IPS-15b (cell line): ENCODE results near the gene ATP4A.

Experiments
- H3K27me3 ChIP-seq: one replicate; pipeline ENCODE4 v1.6.1; 2013; ENCODE audit warnings: low read length; ENCODE audit not compliant: control insufficient read depth, insufficient read depth
- H3K36me3 ChIP-seq: one replicate; pipeline ENCODE4 v1.6.1; 2013; ENCODE audit warnings: low read length; ENCODE audit not compliant: control insufficient read depth, insufficient read depth
- H3K4me1 ChIP-seq: one replicate; pipeline ENCODE4 v1.6.1; 2013; ENCODE audit warnings: mild to moderate bottlenecking, low read length; ENCODE audit not compliant: control insufficient read depth, insufficient read depth
- H3K4me3 ChIP-seq: one replicate; pipeline ENCODE4 v1.5.1; 2013; ENCODE audit warnings: low read depth, low read length
- H3K9ac ChIP-seq: one replicate; pipeline ENCODE4 v1.6.1; 2013; ENCODE audit warnings: low read depth, mild to moderate bottlenecking, low read length
- H3K9me3 ChIP-seq: one replicate; pipeline ENCODE4 v1.6.1; 2013; ENCODE audit warnings: mild to moderate bottlenecking, low read length; ENCODE audit not compliant: control insufficient read depth, insufficient read depth

ATP4A gene

DNA sequence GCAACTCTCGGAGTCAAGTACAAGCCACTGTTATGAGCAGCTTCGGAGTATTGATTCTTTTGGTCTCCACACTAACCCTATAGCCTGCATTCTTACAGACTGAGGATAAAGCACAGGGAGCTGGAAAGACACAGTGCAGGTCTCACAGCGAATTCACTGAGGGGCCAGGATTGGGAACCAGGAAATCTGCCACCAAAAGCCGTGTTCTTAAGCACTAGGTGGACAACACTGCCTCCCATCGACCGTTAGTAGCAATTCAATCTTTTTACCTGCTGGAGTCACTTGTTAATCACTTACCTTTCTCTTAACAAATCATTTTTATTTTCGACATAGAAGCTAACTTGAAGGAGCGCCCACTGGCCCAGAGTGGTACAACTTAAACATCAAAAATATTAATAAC, 28.8 kb upstream of the ATP4A start:
- no peak overlapping the region for H3K9ac ChIP-seq
- H3K4me3 ChIP-seq = no peak overlapping the region
- no peaks in the 10 kb centered on the region for H3K4me1 ChIP-seq
- no peaks in the 10 kb centered on the region for H3K36me3 ChIP-seq
- H3K27me3 ChIP-seq = peaks cover 14% of the 10 kb centered on the region
- no peaks in the 10 kb centered on the region for H3K9me3 ChIP-seq

DNA sequence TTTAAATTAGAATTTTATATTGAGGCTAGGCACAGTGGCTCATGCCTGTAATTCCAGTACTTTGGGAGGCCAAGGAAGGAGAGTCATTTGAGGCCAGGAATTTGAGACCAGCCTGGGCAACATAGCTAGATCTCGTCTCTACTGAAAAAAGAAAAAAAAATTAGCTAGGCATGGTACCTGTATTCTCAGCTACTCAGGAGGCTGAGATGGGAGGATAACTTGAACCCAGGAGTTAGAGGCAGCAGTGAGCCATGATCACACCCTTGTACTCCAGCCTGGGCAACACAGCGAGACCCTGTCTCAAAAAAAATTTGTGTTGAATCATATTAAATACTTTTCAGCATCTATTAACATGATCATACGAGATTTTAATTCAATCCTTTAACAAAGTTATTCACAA, 27.4 kb upstream of the ATP4A start:
- H3K27me3 ChIP-seq = peaks cover 19% of the 10 kb centered on the region
- no peaks in the 10 kb centered on the region for H3K4me1 ChIP-seq
- H3K4me3 ChIP-seq = no peak overlapping the region
- no peaks in the 10 kb centered on the region for H3K36me3 ChIP-seq
- H3K9me3 ChIP-seq = no peaks in the 10 kb centered on the region
- no peak overlapping the region for H3K9ac ChIP-seq

DNA sequence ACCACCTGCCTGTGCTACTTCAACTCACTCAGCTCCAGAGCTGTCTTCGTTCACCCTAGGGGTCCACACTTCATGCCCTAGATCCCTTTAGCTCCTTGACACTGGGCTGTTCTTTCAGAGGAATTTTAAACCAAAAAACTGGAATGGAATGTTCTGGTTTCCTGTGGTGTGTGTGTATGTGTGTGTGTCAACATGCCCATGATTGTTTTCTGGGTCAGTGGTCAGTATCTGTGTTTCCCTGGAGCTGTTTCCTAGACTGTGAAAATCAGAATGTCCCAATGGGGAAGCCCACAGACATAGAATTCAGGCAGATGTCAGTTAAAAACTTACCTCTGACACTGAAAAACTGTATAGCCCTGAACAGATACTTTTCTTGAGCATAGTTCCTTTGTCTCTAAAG, 23.9 kb upstream of the ATP4A start:
- no peak overlapping the region for H3K9ac ChIP-seq
- no peaks in the 10 kb centered on the region for H3K4me1 ChIP-seq
- H3K9me3 ChIP-seq = no peaks in the 10 kb centered on the region
- no peaks in the 10 kb centered on the region for H3K36me3 ChIP-seq
- no peak overlapping the region for H3K4me3 ChIP-seq
- H3K27me3 ChIP-seq = peaks cover 19% of the 10 kb centered on the region

DNA sequence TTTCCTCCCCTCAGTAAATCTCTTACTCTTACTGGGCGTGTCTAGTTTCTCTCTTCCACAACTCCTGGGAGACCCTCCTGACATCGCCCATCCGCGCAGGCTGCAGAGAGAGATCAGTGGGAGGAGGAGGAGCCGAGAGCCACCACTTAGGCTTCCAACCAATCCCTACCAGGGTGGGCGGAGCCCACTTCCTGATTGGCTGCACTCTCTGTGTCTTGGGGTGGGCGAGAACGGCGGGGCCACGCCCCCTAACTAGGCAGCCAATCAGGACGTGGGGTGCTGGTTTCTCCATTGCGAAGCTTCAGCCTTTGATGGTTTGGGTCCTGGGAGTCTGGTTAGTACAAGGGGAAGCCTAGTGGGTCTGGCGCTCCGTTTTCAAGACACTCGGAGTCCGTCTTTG, 22.4 kb upstream of the ATP4A start, which contains the start of gene PMIS2:
PMIS2 (plus strand) TSS at position 326 of the 400 bp plus-strand sequence. CDS start 87 bp downstream, outside the sequence.
- H3K4me1 ChIP-seq = no peaks in the 10 kb centered on the region
- no peak within 1 kb of the TSS for H3K9ac ChIP-seq
- no peaks in the 10 kb centered on the region for H3K9me3 ChIP-seq
- peaks cover 19% of the 10 kb centered on the region for H3K27me3 ChIP-seq
- H3K36me3 ChIP-seq = no peaks in the 10 kb centered on the region
- H3K4me3 ChIP-seq = no peak within 1 kb of the TSS

DNA sequence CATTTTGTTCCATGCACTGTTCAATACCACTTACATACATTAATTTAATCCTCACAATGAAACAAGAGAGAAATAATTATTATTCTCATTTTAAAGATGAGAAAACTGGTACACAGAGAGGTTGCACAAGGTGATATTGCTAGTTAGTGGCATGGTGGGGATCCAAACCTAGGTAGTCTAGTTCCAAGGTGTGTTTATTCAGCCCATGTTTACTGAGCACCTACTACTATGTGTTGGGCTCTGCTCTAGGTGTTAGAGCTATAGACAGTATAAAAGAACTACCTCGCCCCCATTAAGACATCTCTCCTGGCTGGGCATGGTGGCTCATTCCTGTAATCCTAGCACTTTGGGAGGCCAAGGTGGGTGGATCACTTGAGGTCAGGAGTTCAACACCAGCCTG, 19.3 kb upstream of the ATP4A start:
- peaks cover 9% of the 10 kb centered on the region for H3K27me3 ChIP-seq
- no peaks in the 10 kb centered on the region for H3K9me3 ChIP-seq

DNA sequence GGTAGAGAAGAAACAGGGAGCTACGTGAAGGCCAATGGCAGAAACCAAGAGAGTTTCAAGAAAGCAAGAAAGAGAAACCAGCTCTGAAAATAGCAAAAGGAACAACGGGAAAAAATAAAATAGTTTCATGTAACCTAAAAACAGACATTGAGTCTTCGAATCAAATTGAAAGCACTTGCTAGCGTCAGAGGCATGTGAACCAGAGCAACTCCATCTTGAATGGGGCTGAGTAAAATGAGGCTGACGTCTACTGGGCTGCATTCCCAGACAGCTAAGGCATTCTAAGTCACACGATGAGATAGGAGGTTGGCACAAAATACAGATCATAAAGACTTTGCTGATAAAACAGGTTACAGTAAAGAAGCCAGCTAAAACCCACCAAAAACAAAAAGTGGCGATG, 15.2 kb upstream of the ATP4A start:
- H3K27me3 ChIP-seq = no peaks in the 10 kb centered on the region
- no peak overlapping the region for H3K9ac ChIP-seq
- no peak overlapping the region for H3K4me3 ChIP-seq
- H3K4me1 ChIP-seq = no peaks in the 10 kb centered on the region
- H3K36me3 ChIP-seq = no peaks in the 10 kb centered on the region
- H3K9me3 ChIP-seq = peaks cover 10% of the 10 kb centered on the region

More for the DNA sequence above, 19.3 kb upstream of the ATP4A start:
- Histone ChIP-seq H3K4me1 (no peaks in the 10 kb centered on the region), H3K9ac (no peak overlapping the region), H3K4me3 (no peak overlapping the region), H3K36me3 (no peaks in the 10 kb centered on the region)

DNA sequence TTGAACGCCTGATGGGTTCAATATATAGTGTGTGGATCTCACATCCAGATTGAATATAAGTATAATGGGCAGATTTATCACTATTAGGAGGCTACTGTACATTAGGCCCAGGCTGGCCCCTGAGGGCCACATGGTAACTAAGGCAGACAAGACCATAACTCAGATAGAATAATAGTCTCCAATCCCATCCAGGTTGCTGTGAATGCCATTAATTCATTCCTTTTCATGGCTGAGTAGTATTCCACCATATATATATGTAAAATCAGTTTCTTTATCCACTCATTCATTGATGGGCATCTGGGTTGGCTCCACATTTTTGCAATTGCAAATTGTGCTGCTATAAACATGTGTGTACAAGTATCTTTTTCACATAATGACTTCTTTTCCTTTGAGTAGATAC, 14.5 kb upstream of the ATP4A start:
- no peak overlapping the region for H3K9ac ChIP-seq
- no peak overlapping the region for H3K4me3 ChIP-seq
- no peaks in the 10 kb centered on the region for H3K27me3 ChIP-seq
- no peaks in the 10 kb centered on the region for H3K4me1 ChIP-seq
- no peaks in the 10 kb centered on the region for H3K36me3 ChIP-seq
- peaks cover 10% of the 10 kb centered on the region for H3K9me3 ChIP-seq

DNA sequence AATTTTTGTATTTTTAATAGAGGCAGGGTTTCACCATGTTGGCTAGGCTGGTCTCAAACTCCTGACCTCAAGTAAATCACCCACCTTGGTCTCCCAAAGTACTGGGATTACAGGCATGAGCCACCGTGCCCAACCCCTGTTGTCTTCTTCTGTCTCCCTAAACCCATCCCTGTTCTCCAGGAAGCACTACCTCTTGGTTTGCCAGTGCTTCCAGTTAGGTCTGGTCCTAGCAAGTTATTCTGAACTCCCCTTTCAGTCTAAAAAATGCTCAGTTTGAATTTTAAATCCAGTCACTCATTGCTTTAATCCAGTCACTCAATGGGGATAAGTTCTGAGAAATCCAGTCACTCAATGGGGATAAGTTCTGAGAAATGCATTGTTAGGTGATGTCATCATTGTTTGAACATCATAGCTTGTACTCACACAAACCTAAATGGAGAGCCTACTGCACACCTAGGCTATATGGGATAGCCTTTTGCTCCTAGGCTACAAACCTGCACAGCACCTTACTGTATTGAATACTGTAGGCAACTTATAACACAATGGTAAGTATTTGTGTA, 8.0 kb upstream of the ATP4A start:
- peaks cover 8% of the 10 kb centered on the region for H3K9me3 ChIP-seq
- H3K27me3 ChIP-seq = no peaks in the 10 kb centered on the region
- H3K36me3 ChIP-seq = no peaks in the 10 kb centered on the region
- H3K4me1 ChIP-seq = no peaks in the 10 kb centered on the region
- H3K4me3 ChIP-seq = no peak overlapping the region
- H3K9ac ChIP-seq = no peak overlapping the region

DNA sequence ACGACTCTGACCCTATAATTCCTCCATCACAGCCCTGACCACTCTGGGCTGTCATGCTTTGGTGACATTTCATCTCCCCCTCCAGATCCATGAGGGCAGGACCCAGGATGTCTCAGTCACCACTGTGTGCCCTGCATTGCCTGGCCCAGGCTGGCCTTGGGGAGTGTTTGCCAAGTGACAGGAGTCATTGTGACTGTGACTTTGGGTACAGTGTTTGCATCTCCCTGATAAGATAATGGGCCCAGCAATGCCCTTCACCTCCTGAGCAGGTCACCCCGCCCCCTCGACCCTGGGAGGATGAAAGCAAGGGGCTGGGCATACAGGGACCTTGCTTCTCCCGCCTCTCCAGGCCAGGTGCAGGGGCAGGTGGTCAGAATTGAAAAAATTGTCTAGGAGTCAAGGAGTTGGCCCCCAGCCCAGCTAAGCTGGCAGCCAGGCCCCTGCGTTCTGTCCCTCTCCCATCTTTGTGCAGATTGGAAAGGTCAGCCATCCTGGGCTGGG, 5.9 kb upstream of the ATP4A start:
- H3K36me3 ChIP-seq = no peaks in the 10 kb centered on the region
- H3K9me3 ChIP-seq = no peaks in the 10 kb centered on the region

DNA sequence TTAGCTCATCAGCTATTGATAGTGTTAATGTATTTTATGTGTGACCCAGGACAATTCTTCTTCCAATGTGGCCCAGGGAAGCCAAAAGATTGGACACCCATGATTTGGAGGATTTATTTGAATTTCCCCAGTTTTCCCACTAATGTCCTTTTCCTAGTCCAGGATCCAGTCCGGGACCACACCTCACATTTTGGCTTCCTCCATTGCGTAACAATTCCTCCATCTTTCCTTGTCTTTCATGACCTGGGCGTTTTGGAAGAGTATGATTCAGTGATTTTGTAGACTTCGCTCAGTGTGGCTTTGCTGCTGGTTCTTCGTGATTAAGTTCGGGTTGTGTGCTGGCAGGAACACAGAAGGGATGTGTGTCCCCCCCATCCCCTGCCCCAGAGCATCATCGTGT, 3.3 kb upstream of the ATP4A start:
- no peaks in the 10 kb centered on the region for H3K9me3 ChIP-seq
- H3K4me3 ChIP-seq = no peak overlapping the region
- H3K4me1 ChIP-seq = no peaks in the 10 kb centered on the region
- no peaks in the 10 kb centered on the region for H3K27me3 ChIP-seq
- no peaks in the 10 kb centered on the region for H3K36me3 ChIP-seq
- no peak overlapping the region for H3K9ac ChIP-seq

More for the DNA sequence above, 5.9 kb upstream of the ATP4A start:
- Histone ChIP-seq H3K27me3 (no peaks in the 10 kb centered on the region), H3K9ac (no peak overlapping the region), H3K4me3 (no peak overlapping the region), H3K4me1 (no peaks in the 10 kb centered on the region)

DNA sequence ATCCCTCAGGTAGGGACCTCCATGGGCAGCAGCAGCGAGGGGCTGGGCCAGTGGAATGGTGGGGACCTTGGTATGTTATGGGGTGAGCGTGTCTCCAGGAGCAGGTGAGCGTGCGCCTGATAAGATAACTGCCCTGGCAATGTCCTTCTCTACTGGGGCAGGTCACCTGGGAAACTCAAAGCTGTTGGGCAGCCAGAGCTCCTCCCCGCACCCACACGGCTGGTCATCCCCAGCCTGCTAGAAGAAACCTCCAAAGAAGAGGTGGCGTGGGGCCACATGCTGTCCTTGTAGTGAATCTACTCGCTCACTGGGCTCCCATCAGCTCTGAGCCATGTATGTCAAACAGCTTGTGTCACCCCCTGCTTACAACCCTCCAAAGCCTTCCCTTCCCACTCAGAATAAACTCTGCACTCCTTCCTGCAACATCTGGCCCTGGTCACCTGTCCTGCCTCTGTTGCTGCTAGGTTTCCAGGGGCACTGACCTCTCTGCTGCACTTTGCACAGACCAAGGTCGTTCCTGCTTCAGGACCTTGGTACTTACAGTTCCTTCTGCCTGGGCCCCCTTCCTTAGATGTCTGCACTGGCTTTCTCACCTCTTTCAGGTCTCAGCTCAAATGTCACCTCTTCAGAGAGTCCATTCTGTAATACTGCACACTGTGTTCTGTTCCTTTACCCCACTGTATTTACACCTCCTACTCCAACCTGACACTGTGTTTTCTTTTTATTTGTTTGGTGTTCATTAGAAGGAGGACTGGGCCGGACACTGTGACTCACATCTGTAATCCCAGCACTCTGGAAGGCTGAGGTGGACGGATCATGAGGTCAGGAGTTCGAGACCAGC, 1.8 kb upstream of the ATP4A start:
- no peak overlapping the region for H3K4me3 ChIP-seq

DNA sequence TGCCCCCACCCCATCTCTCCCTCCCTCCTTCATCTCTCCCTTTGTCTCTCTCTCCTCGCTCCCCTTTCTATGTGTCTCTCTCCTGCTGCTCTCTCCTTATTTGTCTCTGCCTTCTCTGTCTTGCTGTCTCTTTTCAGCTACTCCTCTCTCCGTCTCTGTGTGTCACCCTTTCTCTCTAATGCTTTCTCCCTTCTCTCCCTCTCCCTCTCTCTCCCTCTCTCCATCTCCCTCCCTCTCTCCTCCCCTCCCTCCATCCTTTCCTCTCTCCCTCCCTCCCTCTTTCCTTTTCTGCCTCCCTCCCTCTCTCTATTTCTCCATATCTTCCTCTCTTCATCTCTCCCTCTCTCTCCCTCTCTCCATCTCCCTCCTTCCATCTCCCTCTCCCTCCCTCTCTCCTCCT, 682 bp downstream of the ATP4A start:
- Histone ChIP-seq H3K4me1 (no peaks in the 10 kb centered on the region), H3K9me3 (no peaks in the 10 kb centered on the region), H3K27me3 (peaks cover 21% of the 10 kb centered on the region), H3K9ac (no peak overlapping the region), H3K4me3 (no peak overlapping the region), H3K36me3 (no peaks in the 10 kb centered on the region)

More for the DNA sequence above, 1.8 kb upstream of the ATP4A start:
- H3K27me3 ChIP-seq = peaks cover 5% of the 10 kb centered on the region
- H3K9me3 ChIP-seq = no peaks in the 10 kb centered on the region
- no peak overlapping the region for H3K9ac ChIP-seq
- no peaks in the 10 kb centered on the region for H3K36me3 ChIP-seq
- H3K4me1 ChIP-seq = no peaks in the 10 kb centered on the region
